IMR-90 (cell line): ENCODE data around the gene HNMT. TPM values are rescaled to one million over a fixed set of nuclear protein-coding genes. Genes with fewer than 3 reads are reported as not detected.

Source experiments
- ATAC-seq: fragments of 200-7000 bp; cut with Tn5 transposase; 2 replicates; pipeline ENCODE4 v1.9.1; 2020; ENCODE audit warnings: low read depth, mild to moderate bottlenecking, moderate library complexity
- BruUV-seq: library from RNA; stranded (reverse); fragments of 400-500 nt; replicated peaks from 2 replicates; lab custom pipeline; 2021; lab: Mats Ljungman, UMichigan
- CTCF ChIA-PET: fragments of 300-600 bp; formaldehyde crosslinking; extraction: SDS; loops from one replicate; lab custom pipeline; 2021; ENCODE audit warnings: antibody characterized with exemption; lab: Yijun Ruan, JAX
- POLR2A ChIA-PET: fragments of 300-600 bp; sonication (Branson Sonifier 250); formaldehyde crosslinking; loops from one replicate; lab custom pipeline; 2022; ENCODE audit warnings: antibody characterized with exemption; ENCODE audit not compliant: unreplicated experiment; lab: Charles Lee
- DNase-seq: peaks from one replicate; pipeline ENCODE4 v3.0.0; 2013
- H2AFZ ChIP-seq: replicated peaks from 2 replicates; pipeline ENCODE3; 2013; ENCODE audit warnings: low read length, mild to moderate bottlenecking; ENCODE audit not compliant: poor library complexity
- H2AK5ac ChIP-seq: 2 replicates; pipeline ENCODE4 v1.6.1; 2013; ENCODE audit warnings: low read depth, low read length, inconsistent platforms
- H2AK9ac ChIP-seq: replicated peaks from 2 replicates; pipeline ENCODE3; 2013; ENCODE audit warnings: mild to moderate bottlenecking, low read depth, low read length, moderate library complexity; ENCODE audit not compliant: poor library complexity
- H2BK120ac ChIP-seq: 2 replicates; pipeline ENCODE4 v1.6.1; 2013; ENCODE audit warnings: low read depth, low read length, inconsistent platforms
- H2BK15ac ChIP-seq: 3 replicates; pipeline ENCODE4 v1.6.1; 2013; ENCODE audit warnings: low read depth, low read length, inconsistent platforms
- H2BK20ac ChIP-seq: 2 replicates; pipeline ENCODE4 v1.6.1; 2013; ENCODE audit warnings: low read depth, mild to moderate bottlenecking, inconsistent platforms, low read length, moderate library complexity
- H2BK5ac ChIP-seq: 2 replicates; pipeline ENCODE4 v1.6.1; 2013; ENCODE audit warnings: mild to moderate bottlenecking, low read depth, low read length, inconsistent platforms; ENCODE audit not compliant: poor library complexity, severe bottlenecking
- H3K14ac ChIP-seq: replicated peaks from 2 replicates; pipeline ENCODE4 v1.6.1; 2013; ENCODE audit warnings: low read depth, low read length, inconsistent platforms
- H3K18ac ChIP-seq: 2 replicates; pipeline ENCODE4 v1.6.1; 2013; ENCODE audit warnings: low read depth, low read length, control low read depth
- H3K23ac ChIP-seq: 2 replicates; pipeline ENCODE4 v1.6.1; 2013; ENCODE audit warnings: low read depth, low read length, inconsistent platforms
- H3K27ac ChIP-seq: 2 replicates; pipeline ENCODE4 v1.5.1; 2013; ENCODE audit warnings: mild to moderate bottlenecking, control low read depth, low read length; ENCODE audit not compliant: insufficient read depth
- H3K27me3 ChIP-seq: 2 replicates; pipeline ENCODE4 v1.6.1; 2013; ENCODE audit warnings: low read length; ENCODE audit not compliant: control insufficient read depth, insufficient read depth
- H3K36me3 ChIP-seq: 2 replicates; pipeline ENCODE4 v1.6.1; 2013; ENCODE audit warnings: low read length, mixed read lengths; ENCODE audit not compliant: control insufficient read depth, insufficient read depth
- H3K4ac ChIP-seq: 2 replicates; pipeline ENCODE4 v1.6.1; 2013; ENCODE audit warnings: low read depth, low read length, inconsistent platforms
- H3K4me1 ChIP-seq: 2 replicates; pipeline ENCODE4 v1.6.1; 2013; ENCODE audit warnings: low read length, mixed read lengths; ENCODE audit not compliant: control insufficient read depth, insufficient read depth
- H3K4me2 ChIP-seq: 2 replicates; pipeline ENCODE4 v1.6.1; 2013; ENCODE audit warnings: low read depth, mild to moderate bottlenecking, control low read depth, low read length, moderate library complexity
- H3K4me3 ChIP-seq: 2 replicates; pipeline ENCODE4 v1.5.1; 2013; ENCODE audit warnings: low read depth, mild to moderate bottlenecking, control low read depth, low read length, moderate library complexity; ENCODE audit not compliant: insufficient read depth
- H3K56ac ChIP-seq: 2 replicates; pipeline ENCODE4 v1.6.1; 2013; ENCODE audit warnings: low read length, inconsistent platforms; ENCODE audit not compliant: insufficient read depth; ENCODE audit errors: extremely low read depth
- H3K79me1 ChIP-seq, 2 experiments: 2 replicates each; pipeline ENCODE4 v1.6.1; 2013; ENCODE audit warnings: low read length in 2 of 2, inconsistent platforms in 1 of 2, low read depth in 1 of 2
- H3K9ac ChIP-seq: 2 replicates; pipeline ENCODE4 v1.6.1; 2013; ENCODE audit warnings: low read depth, low read length, control low read depth
- H3K9me1 ChIP-seq: 2 replicates; pipeline ENCODE4 v1.6.1; 2013; ENCODE audit warnings: low read length, inconsistent platforms; ENCODE audit not compliant: insufficient read depth
- H3K9me3 ChIP-seq: 2 replicates; pipeline ENCODE4 v1.6.1; 2013; ENCODE audit warnings: low read length; ENCODE audit not compliant: control insufficient read depth, insufficient read depth
- H4K20me1 ChIP-seq: 2 replicates; pipeline ENCODE4 v1.6.1; 2013; ENCODE audit warnings: low read length, inconsistent platforms; ENCODE audit not compliant: insufficient read depth
- H4K5ac ChIP-seq: 2 replicates; pipeline ENCODE4 v1.6.1; 2013; ENCODE audit warnings: mild to moderate bottlenecking, low read depth, low read length, control low read depth
- H4K8ac ChIP-seq, 2 experiments: 2 replicates each; pipeline ENCODE4 v1.6.1; 2013; ENCODE audit warnings: low read depth in 2 of 2, low read length in 2 of 2, control low read depth in 1 of 2, inconsistent platforms in 1 of 2
- H4K91ac ChIP-seq: 2 replicates; pipeline ENCODE4 v1.6.1; 2013; ENCODE audit warnings: low read depth, low read length, inconsistent platforms; ENCODE audit not compliant: insufficient read depth
- MAZ ChIP-seq: IDR thresholded peaks from 2 replicates; pipeline ENCODE4 v1.6.1; 2012; ENCODE audit warnings: low read depth, mild to moderate bottlenecking, low read length, improper control_type of control experiment, moderate library complexity, borderline replicate concordance
- WGBS, 2 experiments: methylation state at CpG; one replicate each; pipeline versions ENCODE4 v1.1.5 to v1.1.7; 2013; ENCODE audit warnings: missing lambda C conversion rate in 2 of 2; ENCODE audit not compliant: insufficient read length in 1 of 2; ENCODE audit errors: extremely low coverage in 2 of 2; 5-methylcytosine and 5-hydroxymethylcytosine counted together
- dilution Hi-C: fragments of 300-500 bp; cut with HindIII; formaldehyde crosslinking; loops from one replicate; pipeline ENCODE4 v1.14.3; 2018; ENCODE audit warnings: low sequenced_read_pairs; ENCODE audit not compliant: unreplicated experiment
- in situ Hi-C: fragments of 300-500 bp; cut with MboI; formaldehyde crosslinking; loops from 3 replicates; pipeline ENCODE4 v1.14.3; 2019; ENCODE audit warnings: low sequenced_read_pairs, inconsistent platforms, mixed read lengths
- intact Hi-C: fragments of 100-400 bp; cut with micrococcal nuclease; formaldehyde crosslinking; loops from 2 replicates; pipeline ENCODE4 v1.10.0; 2022
- polyA plus RNA-seq, 3 experiments: library from polyadenylated mRNA; depleted of rRNA; stranded (reverse); fragments of >200 nt; gene quantifications; 2 replicates each; pipeline ENCODE4 v1.2.3, GENCODE V29; 2012; ENCODE audit warnings: low replicate concordance in 1 of 3
- total RNA-seq: library from RNA; depleted of rRNA; stranded (reverse); fragments of >200 nt; gene quantifications from 2 replicates; pipeline ENCODE4 v1.2.3, GENCODE V29; 2012

HNMT gene
- total and polyA plus RNA-seq, 2 of the 4 experiments (the other 2 are of a cell fraction), result 6.4 to 14.2 TPM

DNA sequence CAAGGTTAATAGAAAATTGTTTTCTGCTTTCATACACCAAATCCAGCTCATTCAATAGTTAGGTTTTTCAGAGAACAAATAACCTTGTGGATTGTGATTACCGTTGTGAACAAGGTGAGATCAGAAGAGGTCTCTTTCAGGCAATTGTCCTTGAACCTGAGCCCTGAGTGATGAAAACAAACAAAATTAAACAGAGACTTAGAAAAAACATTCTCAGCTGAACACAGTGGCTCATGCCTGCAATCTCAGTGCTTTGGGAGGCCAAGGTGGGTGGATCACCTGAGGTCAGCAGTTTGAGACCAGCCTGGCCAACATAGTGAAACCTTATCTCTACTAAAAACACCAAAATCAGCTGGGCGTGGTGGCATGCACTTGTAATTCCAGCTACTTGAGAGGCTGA lies 68.1 kb downstream of the HNMT start:
- Histone ChIP-seq H4K5ac (no peak overlapping the region), H3K27me3 (no peaks in the 10 kb centered on the region), H3K27ac (no peak overlapping the region), H3K9me3 (no peaks in the 10 kb centered on the region), H3K9me1 (no peaks in the 10 kb centered on the region), H3K4me1 (no peaks in the 10 kb centered on the region), H3K4me2 (no peak overlapping the region), H3K23ac (no peak overlapping the region), H2BK120ac (no peak overlapping the region), H2AK5ac (no peak overlapping the region), H4K91ac (no peak overlapping the region), H4K20me1 (no peaks in the 10 kb centered on the region), H2AFZ (no peak overlapping the region), H3K79me1 (no peaks in the 10 kb centered on the region), H3K56ac (no peak overlapping the region), H3K4ac (no peak overlapping the region), H3K14ac (no peak overlapping the region), H2BK5ac (no peak overlapping the region), H2AK9ac (no peak overlapping the region), H4K8ac (no peak overlapping the region), H3K36me3 (no peaks in the 10 kb centered on the region), H2BK15ac (no peak overlapping the region), H2BK20ac (no peak overlapping the region), H3K4me3 (no peak overlapping the region), H3K18ac (no peak overlapping the region), H3K9ac (no peak overlapping the region)
- no peak for ATAC-seq
- no peak for DNase-seq
- no TSS peak for BruUV-seq
- no peak for TF ChIP-seq MAZ
- no CpG with 5 or more reads among the region's 2 CpGs for WGBS, 2 experiments
- intact Hi-C loops, result no loop called here
- CTCF ChIA-PET, result no interaction called here
- in situ Hi-C loops, result no loop called here
- dilution Hi-C loops, result no loop called here
- POLR2A ChIA-PET, result no interaction called here
